ENCODE measurements around the gene ATP9A. TPM values are rescaled to one million over a fixed set of nuclear protein-coding genes. Genes with fewer than 3 reads are reported as not detected.

The ATP9A gene, protein sequence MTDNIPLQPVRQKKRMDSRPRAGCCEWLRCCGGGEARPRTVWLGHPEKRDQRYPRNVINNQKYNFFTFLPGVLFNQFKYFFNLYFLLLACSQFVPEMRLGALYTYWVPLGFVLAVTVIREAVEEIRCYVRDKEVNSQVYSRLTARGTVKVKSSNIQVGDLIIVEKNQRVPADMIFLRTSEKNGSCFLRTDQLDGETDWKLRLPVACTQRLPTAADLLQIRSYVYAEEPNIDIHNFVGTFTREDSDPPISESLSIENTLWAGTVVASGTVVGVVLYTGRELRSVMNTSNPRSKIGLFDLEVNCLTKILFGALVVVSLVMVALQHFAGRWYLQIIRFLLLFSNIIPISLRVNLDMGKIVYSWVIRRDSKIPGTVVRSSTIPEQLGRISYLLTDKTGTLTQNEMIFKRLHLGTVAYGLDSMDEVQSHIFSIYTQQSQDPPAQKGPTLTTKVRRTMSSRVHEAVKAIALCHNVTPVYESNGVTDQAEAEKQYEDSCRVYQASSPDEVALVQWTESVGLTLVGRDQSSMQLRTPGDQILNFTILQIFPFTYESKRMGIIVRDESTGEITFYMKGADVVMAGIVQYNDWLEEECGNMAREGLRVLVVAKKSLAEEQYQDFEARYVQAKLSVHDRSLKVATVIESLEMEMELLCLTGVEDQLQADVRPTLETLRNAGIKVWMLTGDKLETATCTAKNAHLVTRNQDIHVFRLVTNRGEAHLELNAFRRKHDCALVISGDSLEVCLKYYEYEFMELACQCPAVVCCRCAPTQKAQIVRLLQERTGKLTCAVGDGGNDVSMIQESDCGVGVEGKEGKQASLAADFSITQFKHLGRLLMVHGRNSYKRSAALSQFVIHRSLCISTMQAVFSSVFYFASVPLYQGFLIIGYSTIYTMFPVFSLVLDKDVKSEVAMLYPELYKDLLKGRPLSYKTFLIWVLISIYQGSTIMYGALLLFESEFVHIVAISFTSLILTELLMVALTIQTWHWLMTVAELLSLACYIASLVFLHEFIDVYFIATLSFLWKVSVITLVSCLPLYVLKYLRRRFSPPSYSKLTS
- polyA plus RNA-seq: 7.5 and 15.6 TPM in 2 replicates

DNA sequence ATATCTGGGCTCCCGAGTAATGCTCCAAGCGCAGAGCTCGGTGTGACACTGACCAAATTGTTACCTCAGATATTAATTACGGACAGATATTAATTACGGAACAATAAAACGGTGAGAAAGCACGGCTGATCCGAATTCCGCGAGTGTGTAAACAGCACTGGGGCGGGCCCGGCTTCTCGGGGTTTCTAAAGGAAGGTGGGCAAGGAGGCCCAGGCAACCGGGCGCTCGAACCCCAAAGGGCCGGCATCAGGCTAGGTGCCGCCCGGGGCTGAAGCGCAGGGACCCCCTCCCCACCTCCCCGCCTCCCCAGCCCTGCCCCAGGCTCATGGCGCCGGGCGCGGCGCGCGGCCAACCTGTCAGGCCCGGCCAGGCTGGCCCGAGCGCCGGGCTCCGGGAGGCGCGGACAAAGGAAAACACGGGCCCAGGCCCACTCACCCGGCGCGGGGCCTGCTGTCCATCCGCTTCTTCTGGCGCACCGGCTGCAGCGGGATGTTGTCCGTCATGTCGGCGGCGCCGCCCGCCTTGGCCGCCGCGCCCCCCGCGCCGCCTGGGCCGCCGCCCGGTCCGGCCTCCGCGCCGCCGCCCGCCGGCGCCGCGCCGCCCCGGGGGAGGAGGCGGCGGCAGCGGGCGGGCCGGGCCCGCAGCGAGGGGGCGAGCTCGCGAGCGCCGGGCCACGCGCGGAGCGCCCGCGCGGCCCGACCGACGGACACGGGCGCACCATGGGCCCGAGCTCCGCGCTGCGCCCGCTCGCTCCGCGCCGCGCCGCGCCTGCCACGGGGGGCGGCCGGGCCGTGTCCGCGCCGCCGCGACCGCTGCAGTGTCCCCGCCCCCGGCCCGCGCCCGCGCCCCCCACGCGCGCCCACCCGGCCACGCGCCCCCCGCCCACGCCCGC lies at the start of gene ATP9A:
ATP9A (minus strand) TSS at position 524 of the 892 bp plus-strand sequence; CDS start at position 503, 21 bp downstream.

DNA sequence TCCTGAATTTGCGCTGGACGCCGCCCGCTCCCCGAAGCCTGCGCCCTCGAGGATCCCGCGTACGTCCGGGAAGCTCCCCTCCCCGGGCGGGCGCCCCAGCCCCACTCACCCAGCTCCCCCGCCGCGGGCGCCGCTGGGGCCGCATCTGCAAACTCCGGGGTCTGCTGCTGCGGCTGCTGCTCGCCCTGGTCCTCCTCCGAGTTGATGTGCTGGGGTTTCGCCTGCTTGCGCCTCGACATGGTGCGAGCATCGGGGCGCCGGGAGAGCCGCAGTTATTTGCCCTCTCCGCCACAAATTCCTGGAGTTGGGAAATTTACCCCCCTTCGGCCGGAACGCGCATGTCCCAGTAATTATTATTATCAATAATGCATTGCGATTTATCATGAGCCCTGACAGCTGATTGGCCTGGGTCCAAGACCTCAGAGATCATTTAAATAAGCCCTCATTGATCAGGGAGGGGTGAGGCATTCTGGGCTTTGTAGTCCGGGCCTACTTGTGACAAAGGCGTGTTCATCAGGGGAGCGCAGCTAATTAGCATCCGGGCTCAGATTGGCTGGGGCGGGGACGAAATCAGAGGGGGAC lies 34.1 kb upstream of the ATP9A start, which contains the start of gene SALL4:
SALL4 (minus strand) TSS at position 352 of the 582 bp plus-strand sequence; CDS start at position 239, 113 bp downstream.

Other genes with a start within 250 kb of the ATP9A start
- 0.20 TPM in 1 of 2 replicates, not detected in the other for gene NFATC2, start 225.7 kb downstream of the ATP9A start, polyA plus RNA-seq
- not detected in 2 replicates for gene SALL4, start 34.1 kb upstream of the ATP9A start, polyA plus RNA-seq